Astrocyte (in vitro differentiated cells and primary cell): Measurements from ENCODE around the gene DNAH11. TPM values are rescaled to one million over a fixed set of nuclear protein-coding genes. Genes with fewer than 3 reads are reported as not detected.
A peak's percentile ranks its signal among the peaks of the same experiment; 100 is the strongest.

ENCODE experiments used
- DNase-seq: peaks from one replicate; pipeline ENCODE4 v3.0.0-alpha.2; 2010; ENCODE audit warnings: low read depth
- FAIRE-seq: peaks from 2 replicates; lab custom pipeline; 2011; peaks lifted over from hg19 to GRCh38; lab: Jason Lieb, UNC
- H2AFZ ChIP-seq: 2 replicates; pipeline ENCODE4 v1.6.0; 2012; ENCODE audit warnings: low read depth, low read length, inconsistent platforms
- H3K27ac ChIP-seq: 2 replicates; pipeline ENCODE4 v1.5.1; 2011; ENCODE audit warnings: low read depth, low read length, inconsistent platforms
- H3K27me3 ChIP-seq: 2 replicates; pipeline ENCODE4 v1.6.0; 2011; ENCODE audit warnings: low read length, inconsistent platforms; ENCODE audit not compliant: insufficient read depth
- H3K36me3 ChIP-seq: 2 replicates; pipeline ENCODE4 v1.5.1; 2011; ENCODE audit warnings: low read length, inconsistent platforms; ENCODE audit not compliant: insufficient read depth
- H3K4me1 ChIP-seq: 2 replicates; pipeline ENCODE4 v1.5.1; 2011; ENCODE audit warnings: low read length, inconsistent platforms; ENCODE audit not compliant: insufficient read depth
- H3K4me2 ChIP-seq: 2 replicates; pipeline ENCODE4 v1.6.0; 2012; ENCODE audit warnings: low read length, inconsistent platforms
- H3K4me3 ChIP-seq: 2 replicates; pipeline ENCODE4 v1.5.1; 2011; ENCODE audit warnings: low read depth, mild to moderate bottlenecking, low read length, inconsistent platforms; ENCODE audit not compliant: insufficient read depth
- H3K79me2 ChIP-seq: 2 replicates; pipeline ENCODE4 v1.6.0; 2012; ENCODE audit warnings: mild to moderate bottlenecking, low read length, inconsistent platforms; ENCODE audit not compliant: insufficient read depth
- H3K9ac ChIP-seq: 2 replicates; pipeline ENCODE4 v1.6.0; 2012; ENCODE audit warnings: mild to moderate bottlenecking, low read length, inconsistent platforms
- H3K9me3 ChIP-seq: 2 replicates; pipeline ENCODE4 v1.5.1; 2012; ENCODE audit warnings: low read depth, mild to moderate bottlenecking, low read length, inconsistent platforms; ENCODE audit not compliant: insufficient read depth
- H4K20me1 ChIP-seq: 2 replicates; pipeline ENCODE4 v1.6.0; 2012; ENCODE audit warnings: low read length, inconsistent platforms; ENCODE audit not compliant: insufficient read depth
- H3K27ac Mint-ChIP-seq: one replicate; pipeline ENCODE4 v1.8.0; 2021; ENCODE audit warnings: mild to moderate bottlenecking, mixed read lengths; ENCODE audit not compliant: unreplicated experiment
- H3K27me3 Mint-ChIP-seq: one replicate; pipeline ENCODE4 v1.8.0; 2021; ENCODE audit warnings: low read depth, mixed read lengths; ENCODE audit not compliant: unreplicated experiment
- H3K36me3 Mint-ChIP-seq: one replicate; pipeline ENCODE4 v1.8.0; 2021; ENCODE audit warnings: low read depth, mixed read lengths; ENCODE audit not compliant: unreplicated experiment
- H3K4me1 Mint-ChIP-seq: one replicate; pipeline ENCODE4 v1.8.0; 2021; ENCODE audit warnings: low read depth, mixed read lengths; ENCODE audit not compliant: unreplicated experiment
- H3K4me3 Mint-ChIP-seq: one replicate; pipeline ENCODE4 v1.8.0; 2021; ENCODE audit warnings: mild to moderate bottlenecking, moderate library complexity, mixed read lengths; ENCODE audit not compliant: unreplicated experiment
- H3K9me3 Mint-ChIP-seq: one replicate; pipeline ENCODE4 v1.8.0; 2021; ENCODE audit warnings: mild to moderate bottlenecking, mixed read lengths; ENCODE audit not compliant: unreplicated experiment
- EZH2 ChIP-seq: IDR thresholded peaks from 2 replicates; pipeline ENCODE4 v1.6.1; 2012; ENCODE audit warnings: mild to moderate bottlenecking, low read length, inconsistent platforms; ENCODE audit not compliant: insufficient read depth
- total RNA-seq: library from RNA; stranded (reverse); gene quantifications from 2 replicates; pipeline ENCODE4 v1.2.1, GENCODE V29; 2021
- TF ChIP-seq, protein P1 (sequence below): IDR thresholded peaks from 2 replicates; pipeline ENCODE4 v1.5.1; 2011; ENCODE audit warnings: low read depth, mild to moderate bottlenecking, inconsistent platforms, low read length, moderate library complexity; ENCODE audit not compliant: insufficient read depth

Gene DNAH11
- total RNA-seq, 1 donor from 2014 or later: 0.43 TPM

DNA sequence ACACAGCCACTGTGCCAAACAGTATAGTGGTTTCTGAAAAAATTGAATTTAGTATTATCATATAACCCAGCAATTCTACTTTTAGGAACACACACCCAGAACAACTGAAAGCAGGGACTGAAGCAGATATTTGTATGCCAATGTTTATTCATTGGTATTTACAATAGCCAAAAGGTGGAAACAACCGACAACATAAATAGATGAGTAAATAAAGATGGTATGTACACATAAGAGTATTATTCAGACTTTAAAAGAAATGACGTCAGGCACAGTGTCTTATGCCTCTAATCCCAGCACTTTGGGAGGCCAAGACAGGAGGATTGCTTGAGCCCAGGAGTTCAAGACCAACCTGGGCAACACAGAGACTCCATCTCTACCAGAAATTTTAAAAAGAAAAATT is 395.6 kb downstream of the DNAH11 start:
- no peaks in the 10 kb centered on the region for H3K27me3 Mint-ChIP-seq

DNA sequence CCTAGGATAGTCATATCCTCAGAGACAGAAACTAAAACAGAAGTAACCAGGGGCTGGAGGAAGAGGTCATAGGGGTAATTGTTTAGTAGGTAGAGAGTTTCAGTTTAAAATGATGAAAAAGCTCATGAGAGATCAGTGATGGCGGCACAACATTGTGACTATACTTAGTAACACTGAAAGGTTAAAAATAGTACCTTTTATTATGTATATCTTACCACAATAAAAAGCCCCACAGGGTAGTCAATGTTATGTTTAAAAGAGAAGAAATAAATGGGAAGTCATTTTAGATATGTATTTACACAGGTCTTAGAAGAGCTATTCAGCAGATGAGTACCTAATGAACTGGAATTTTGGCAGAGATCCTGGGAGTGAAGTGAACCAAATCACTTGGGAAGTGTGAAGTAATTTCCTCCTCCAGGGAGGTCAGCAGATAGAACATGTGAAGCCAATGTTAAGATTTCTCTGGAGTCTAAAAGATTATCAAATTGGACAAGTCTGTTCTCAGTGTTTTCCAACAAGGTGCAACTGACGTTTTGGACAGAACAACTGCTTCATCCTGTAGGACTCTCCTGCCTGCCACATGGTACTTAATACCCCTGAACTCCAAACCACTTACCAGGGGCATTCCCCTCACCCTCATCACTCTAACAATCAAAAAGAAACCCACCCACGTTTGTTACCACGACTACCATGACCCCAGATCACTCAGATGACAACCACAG is 396.5 kb downstream of the DNAH11 start:
- no peaks in the 10 kb centered on the region for H3K9me3 Mint-ChIP-seq
- no peaks in the 10 kb centered on the region for H3K36me3 ChIP-seq
- peaks cover 17% of the 10 kb centered on the region for H3K4me1 ChIP-seq
- no peak overlapping the region for H3K4me3 Mint-ChIP-seq
- peak overlapping the region; percentile 21 for H3K27ac ChIP-seq
- no peak overlapping the region for H3K4me3 ChIP-seq
- peaks cover 10% of the 10 kb centered on the region for H3K4me1 Mint-ChIP-seq
- no peak overlapping the region for H2AFZ ChIP-seq
- peaks cover 4% of the 10 kb centered on the region for H3K36me3 Mint-ChIP-seq
- DNase-seq: peak; percentile 60
- no peak overlapping the region for H3K27ac Mint-ChIP-seq
- no peak for TF ChIP-seq EZH2
- TF ChIP-seq, protein P1, sequence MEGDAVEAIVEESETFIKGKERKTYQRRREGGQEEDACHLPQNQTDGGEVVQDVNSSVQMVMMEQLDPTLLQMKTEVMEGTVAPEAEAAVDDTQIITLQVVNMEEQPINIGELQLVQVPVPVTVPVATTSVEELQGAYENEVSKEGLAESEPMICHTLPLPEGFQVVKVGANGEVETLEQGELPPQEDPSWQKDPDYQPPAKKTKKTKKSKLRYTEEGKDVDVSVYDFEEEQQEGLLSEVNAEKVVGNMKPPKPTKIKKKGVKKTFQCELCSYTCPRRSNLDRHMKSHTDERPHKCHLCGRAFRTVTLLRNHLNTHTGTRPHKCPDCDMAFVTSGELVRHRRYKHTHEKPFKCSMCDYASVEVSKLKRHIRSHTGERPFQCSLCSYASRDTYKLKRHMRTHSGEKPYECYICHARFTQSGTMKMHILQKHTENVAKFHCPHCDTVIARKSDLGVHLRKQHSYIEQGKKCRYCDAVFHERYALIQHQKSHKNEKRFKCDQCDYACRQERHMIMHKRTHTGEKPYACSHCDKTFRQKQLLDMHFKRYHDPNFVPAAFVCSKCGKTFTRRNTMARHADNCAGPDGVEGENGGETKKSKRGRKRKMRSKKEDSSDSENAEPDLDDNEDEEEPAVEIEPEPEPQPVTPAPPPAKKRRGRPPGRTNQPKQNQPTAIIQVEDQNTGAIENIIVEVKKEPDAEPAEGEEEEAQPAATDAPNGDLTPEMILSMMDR: no peak
- no peak for FAIRE-seq
- no peaks in the 10 kb centered on the region for H3K27me3 ChIP-seq
- H3K9me3 ChIP-seq: no peaks in the 10 kb centered on the region
- peak overlapping the region; percentile 21 for H3K4me2 ChIP-seq
- no peak overlapping the region for H3K9ac ChIP-seq
- peaks cover 9% of the 10 kb centered on the region for H4K20me1 ChIP-seq
- H3K27me3 Mint-ChIP-seq: no peaks in the 10 kb centered on the region
- H3K79me2 ChIP-seq: peaks cover 18% of the 10 kb centered on the region

More for the DNA sequence above, 395.6 kb downstream of the DNAH11 start:
- H3K79me2 ChIP-seq: peaks cover 19% of the 10 kb centered on the region
- H2AFZ ChIP-seq: no peak overlapping the region
- H3K4me1 Mint-ChIP-seq: peaks cover 4% of the 10 kb centered on the region
- no peak for TF ChIP-seq EZH2
- TF ChIP-seq, protein P1: no peak
- peaks cover 7% of the 10 kb centered on the region for H4K20me1 ChIP-seq
- H3K4me2 ChIP-seq: no peak overlapping the region
- no peak overlapping the region for H3K27ac Mint-ChIP-seq
- H3K9me3 ChIP-seq: no peaks in the 10 kb centered on the region
- no peak overlapping the region for H3K4me3 Mint-ChIP-seq
- no peak overlapping the region for H3K27ac ChIP-seq
- peaks cover 4% of the 10 kb centered on the region for H3K36me3 Mint-ChIP-seq
- no peaks in the 10 kb centered on the region for H3K36me3 ChIP-seq
- DNase-seq (no peak), FAIRE-seq (no peak)
- H3K4me3 ChIP-seq: no peak overlapping the region
- peaks cover 15% of the 10 kb centered on the region for H3K4me1 ChIP-seq
- no peak overlapping the region for H3K9ac ChIP-seq
- H3K27me3 ChIP-seq: no peaks in the 10 kb centered on the region
- no peaks in the 10 kb centered on the region for H3K9me3 Mint-ChIP-seq

DNA sequence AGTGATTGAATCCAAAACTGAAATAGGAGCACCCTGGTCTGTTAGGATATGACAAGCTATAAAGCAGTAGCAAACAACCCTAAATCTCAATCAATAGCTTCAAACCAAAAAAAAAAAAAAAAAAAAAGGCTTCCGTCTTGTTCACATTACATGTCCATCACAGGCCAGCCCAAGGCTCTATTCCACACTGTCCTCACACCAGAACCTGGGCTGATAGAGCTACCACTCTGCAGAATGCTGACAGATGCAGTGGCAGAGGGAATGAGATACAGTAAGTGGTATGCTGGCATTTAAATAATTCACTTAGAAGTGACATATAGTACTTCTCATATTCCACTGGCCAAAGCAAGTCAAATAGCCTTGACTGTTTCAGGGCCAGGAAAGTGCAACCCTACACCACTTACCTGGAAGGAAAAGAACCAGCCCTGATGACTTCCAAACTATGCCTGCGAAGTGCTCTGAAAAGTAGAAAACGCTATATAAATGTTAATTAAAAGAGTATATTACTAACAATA is 397.1 kb downstream of the DNAH11 start:
- no peak overlapping the region for H2AFZ ChIP-seq

More for the DNA sequence above, 397.1 kb downstream of the DNAH11 start:
- no peak overlapping the region for H3K4me3 ChIP-seq
- Mint-ChIP-seq H3K4me1 (peaks cover 12% of the 10 kb centered on the region), H3K36me3 (peaks cover 4% of the 10 kb centered on the region), H3K27me3 (no peaks in the 10 kb centered on the region), H3K4me3 (no peak overlapping the region), H3K9me3 (no peaks in the 10 kb centered on the region), H3K27ac (no peak overlapping the region)
- no peaks in the 10 kb centered on the region for H3K36me3 ChIP-seq
- no peaks in the 10 kb centered on the region for H3K9me3 ChIP-seq
- no peak overlapping the region for H3K9ac ChIP-seq
- TF ChIP-seq, protein P1: no peak
- TF ChIP-seq EZH2: no peak
- H4K20me1 ChIP-seq: peaks cover 9% of the 10 kb centered on the region
- H3K27me3 ChIP-seq: no peaks in the 10 kb centered on the region
- FAIRE-seq (no peak), DNase-seq (no peak)
- H3K79me2 ChIP-seq: peaks cover 18% of the 10 kb centered on the region
- H3K4me1 ChIP-seq: peaks cover 21% of the 10 kb centered on the region
- H3K4me2 ChIP-seq: peak overlapping the region; percentile 21
- no peak overlapping the region for H3K27ac ChIP-seq
